GM19023 (cell line): ENCODE results near the gene HID1.
"Not testable (repeated sequence)": the region's sequence is repeated elsewhere in the genome, so short reads cannot be mapped to it uniquely, and the experiment has no call there.

Experiments
- ATAC-seq: cut with Tn5 transposase; IDR thresholded peaks from one replicate; pipeline ENCODE4 v1.9.1; 2021; ENCODE audit warnings: mild to moderate bottlenecking, moderate library complexity; ENCODE audit not compliant: unreplicated experiment

HID1 gene

DNA sequence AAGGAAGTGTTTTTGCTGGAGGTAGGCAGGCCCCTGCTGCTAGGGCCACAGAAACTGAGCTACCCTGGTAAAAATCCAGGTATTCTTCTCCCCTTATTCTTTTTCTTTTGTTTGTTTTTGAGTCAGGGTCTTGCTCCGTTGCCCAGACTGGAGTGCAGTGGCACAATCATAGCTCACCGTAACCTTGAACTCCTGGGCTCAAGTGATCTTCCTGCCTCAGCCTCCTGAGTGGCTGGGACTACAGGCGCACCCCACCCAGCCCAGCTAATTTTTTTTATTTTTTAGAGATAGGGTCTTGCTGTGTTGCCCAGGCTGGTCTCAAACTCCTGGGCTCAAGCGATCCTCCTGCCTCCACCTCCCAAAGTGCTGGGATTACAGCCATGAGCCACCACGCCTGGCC, 3.1 kb downstream of the HID1 start:
- not testable (repeated sequence) for ATAC-seq

DNA sequence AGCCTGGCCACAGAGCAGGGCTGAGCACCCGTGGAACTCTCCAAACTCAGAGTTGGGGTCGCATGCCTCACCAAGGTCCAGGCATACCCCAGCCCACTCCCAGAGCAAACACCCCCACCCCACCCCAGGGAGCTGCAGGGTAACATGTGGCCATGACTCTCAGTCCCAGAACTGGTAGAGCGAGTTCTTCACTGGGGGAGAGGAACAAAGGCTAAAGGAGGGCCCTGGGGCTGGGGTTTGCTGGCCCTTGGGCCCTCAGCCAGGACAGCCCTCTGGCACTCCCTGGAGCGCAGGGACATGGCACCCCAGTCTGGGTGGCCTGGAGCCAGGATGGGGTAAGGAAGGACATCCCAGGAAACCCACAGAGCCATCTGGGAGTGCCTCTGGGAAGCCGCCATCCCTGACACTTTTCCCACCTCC, 4.2 kb downstream of the HID1 start:
- ATAC-seq: no peak

DNA sequence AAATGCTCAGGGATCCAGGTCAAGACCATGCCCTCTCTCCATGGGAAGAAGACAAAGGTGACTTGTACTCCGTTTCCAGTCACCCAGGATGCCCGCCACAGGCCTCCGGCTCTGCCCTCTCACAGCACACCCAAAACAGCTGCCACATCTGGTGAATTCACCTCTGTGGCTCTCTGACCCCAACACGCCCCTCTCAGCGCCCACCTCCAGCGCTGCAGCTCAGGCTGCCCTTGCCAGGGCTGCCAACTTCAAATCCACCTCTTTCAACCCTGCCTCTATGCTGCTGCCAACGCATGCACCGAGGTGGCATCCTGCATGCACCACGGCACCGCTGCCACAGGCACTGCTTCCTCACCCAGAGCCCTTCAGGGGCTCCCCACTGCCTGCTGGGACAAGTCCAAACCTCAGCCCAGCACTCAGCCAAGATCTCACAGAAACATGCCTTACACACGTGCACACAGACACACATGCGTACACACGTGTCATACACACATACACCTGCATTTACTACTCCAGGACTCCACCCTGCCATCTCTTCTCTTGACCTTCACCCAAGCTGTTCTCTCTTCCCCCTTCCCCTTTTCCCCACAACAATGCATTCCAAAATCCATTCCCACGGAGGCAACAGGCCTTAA, 7.5 kb downstream of the HID1 start:
- ATAC-seq: no peak

DNA sequence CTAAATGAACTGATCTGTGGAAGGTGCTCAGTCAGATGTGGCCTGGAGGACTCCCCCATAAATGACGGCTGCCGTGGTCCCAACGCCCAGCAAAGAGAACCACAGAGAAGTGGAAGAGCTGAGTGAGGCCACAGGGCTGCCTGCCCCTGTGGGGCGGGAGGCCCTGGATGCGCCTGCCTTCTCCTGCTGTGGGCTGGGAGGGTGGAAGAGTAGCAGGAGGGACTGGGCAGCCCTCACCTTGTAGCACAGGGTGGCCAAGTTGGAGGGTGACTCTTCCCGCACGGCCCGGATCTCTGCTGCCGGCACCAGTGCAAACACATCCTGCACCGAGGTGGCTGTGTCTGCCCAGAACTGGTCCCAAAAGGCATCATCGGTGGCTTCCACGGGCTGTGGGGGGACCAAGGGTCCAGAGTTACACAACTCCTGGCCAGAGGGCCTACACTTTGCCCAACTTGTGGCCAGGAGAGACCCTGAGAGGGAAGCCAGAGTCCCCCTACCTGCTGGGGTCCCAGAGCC, 8.3 kb downstream of the HID1 start:
- no peak for ATAC-seq

DNA sequence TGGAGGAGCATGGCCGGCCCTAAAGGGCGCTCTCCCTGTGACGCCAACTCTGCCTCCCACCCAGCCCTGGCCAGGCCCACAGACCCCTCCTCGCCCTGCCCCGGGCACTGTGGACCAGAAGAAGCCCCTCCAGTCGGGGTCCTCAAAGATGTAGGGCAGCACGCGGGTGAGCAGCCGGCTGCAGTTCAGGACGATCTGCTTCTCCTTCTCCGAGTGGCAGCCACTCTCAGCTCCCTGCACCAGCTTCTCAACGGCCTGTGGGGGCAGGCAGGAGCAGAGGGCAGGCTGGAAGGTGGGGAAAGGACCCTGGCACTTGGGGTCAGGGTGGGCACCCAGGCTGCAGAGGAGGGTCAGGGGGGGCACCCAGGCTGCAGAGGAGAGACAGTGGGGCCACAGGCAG, 8.9 kb downstream of the HID1 start:
- no peak for ATAC-seq

DNA sequence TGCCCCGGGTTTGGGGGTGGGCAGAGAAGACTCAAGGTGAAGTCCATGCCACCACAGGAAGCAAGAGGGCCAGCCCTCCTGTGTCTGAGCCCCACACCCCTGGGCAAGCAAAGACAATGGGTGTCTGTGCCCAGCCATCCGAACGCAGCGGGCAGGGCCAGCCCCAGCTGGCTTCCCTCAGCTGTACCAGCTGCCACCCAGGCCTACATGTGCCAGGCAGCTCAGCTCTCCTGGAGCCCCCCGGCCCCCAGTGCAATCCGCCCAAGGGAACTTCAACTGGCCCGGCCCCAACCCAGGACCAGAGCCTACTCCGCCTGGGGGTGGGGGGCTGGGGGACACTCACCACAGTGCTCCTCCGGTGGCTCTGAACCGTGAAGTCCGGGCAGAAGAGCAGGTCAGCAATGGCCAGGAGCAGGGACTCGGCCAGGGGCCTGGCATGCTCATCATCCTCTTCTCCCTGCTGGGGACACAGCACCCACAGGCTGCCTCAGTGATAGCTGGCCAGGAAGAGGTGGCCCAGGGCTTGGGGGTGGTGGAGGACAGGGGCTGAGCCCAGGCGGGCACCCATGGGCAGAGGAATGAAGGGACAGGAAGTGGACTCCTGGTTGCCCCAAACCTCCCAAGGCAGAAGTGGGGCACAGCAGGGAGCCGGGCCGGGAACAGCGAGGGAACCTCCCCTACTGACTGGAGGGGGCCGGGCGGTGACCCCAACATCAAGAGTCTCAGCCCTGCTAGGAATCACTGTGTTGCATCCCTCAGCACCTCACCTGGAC, 9.8 kb downstream of the HID1 start:
- no peak for ATAC-seq

DNA sequence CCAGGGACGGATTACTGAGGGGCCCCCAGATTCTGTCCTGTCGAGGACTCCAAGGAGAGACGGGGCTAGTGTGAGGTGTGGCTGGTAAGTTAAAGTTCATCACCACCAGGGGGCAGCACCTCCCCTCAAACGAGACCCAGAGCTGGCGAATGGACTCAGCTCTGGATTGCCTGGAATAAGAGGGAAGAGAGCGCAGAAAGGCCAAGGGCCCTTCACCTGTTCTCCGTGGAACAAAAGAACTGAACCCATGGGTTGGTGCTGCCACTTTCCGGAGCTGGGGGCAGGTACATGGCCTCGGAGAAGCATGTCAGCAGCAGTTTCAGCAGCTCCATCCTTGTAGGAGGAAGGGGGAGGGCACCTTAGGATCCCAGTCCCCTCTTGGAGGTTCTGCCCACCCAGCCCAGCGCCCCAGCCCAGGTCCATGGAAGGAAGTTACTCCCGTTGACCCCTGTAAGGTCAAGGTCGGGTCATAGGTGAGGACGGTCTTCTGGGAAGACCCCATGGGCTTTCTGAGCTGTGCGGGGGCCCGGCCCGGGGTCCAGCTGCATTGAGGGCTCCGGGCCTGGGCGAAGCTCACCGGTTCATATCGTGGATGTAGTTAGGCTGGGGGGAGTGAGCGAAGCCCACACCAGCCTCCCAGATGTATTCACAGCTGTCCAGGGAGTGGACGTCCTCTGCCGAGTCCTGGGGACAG, 10.8 kb downstream of the HID1 start:
- ATAC-seq: no peak

DNA sequence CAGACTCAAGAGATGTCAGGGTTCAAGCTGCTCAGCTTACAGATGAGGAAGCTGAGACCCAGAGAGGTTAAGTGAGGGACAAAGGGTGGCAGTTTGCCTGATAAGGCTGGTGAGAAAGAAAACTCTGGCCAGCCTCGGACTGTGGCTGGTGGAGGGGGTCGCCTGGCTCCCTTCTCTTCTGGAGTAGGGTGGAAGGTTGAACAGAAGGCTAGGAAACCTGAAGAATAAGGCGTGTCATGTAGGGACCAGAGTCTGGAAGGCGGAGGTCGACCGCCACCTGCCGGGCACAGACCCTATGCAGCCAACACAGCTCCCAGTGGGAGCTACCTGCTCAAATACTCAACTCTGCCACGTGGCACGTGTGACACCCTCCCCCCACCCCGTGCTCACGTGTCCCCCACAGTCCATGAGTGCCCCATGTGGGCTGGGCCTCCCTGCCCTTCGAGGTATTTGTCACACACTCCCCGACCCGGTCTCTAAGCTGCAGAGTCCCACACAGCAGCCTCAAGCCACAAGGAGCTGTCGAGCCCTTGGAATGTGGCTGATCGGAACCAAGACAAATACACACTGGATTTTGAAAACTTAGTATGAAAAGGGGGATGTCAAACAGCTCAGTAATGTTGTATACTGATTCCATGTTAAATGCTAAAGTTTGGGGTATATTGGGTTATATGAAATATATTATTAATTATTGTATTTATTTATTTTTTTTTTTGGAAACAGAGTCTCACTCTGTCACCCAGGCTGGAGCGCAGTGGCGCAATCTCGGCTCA, 11.8 kb downstream of the HID1 start:
- ATAC-seq: no peak

DNA sequence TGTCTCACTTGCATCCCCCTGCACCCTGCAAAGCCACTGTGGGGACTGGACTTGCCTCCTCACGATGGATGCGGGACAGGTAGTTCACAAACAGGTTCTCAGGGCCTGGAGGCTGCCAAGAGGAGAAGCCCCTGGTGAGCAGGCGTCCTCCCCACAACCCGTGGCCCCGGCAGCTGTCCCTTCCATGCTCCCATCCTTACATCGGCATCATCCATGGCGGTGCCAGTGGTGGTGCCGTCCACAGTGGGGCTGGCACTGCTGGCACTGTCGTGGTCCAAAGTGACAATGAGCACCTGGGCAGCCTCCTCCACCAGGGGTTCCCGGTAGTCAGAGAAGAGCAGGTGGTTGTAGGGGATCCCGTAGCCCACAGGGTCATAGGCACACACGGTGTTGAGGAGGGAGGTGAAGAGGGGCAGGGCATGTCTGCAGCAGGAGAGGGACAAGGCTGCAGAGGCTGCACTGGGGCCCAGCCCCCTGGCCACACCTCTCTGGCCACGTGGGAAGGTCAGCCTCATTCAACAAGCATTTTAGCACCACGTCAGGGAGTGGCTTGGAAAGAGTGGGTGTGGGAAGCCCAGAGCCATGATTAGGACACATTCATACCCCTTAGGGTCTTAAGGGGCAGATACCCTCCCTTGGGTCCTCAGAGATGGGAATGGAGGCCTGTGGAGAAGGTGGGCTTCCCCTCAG, 12.6 kb downstream of the HID1 start:
- no peak for ATAC-seq

DNA sequence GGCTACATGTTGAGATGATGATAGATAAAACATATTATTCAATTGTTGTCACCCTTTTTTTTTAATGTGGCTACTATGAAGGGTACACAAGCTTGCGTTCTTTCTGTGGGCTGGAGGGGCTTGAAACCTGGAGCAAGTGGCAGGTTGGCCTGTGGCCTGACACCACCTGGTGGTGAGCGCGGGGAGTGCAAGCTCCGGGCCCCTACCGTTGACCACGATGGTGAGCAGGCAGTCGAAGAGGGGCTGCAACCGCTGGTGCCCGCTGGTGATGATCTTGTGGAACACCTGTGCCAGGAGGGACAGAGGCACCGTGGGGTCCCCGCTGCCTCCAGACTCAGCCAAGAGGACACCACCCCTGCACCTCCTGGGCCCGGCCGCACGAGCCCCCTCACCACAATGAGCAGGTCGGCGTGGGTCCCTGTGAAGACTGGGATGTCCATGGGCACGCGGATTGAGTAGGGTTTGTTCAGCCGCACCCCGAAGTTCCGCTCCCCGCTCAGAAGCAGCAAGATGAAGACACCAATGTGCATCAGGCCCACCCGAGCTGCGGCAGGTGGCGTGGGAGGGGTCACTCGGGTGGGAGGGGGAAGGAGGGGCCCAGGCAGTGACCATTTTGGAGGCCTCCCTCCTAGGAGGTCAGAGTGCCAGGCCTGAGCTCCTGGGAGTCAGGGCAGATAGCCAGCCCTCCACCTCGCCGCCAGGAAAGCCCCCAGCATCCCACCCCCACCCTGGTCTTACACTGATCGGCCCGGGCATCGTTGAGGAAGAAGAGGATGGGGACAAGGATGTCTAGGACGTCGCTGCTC, 14.4 kb downstream of the HID1 start:
- ATAC-seq: no peak

DNA sequence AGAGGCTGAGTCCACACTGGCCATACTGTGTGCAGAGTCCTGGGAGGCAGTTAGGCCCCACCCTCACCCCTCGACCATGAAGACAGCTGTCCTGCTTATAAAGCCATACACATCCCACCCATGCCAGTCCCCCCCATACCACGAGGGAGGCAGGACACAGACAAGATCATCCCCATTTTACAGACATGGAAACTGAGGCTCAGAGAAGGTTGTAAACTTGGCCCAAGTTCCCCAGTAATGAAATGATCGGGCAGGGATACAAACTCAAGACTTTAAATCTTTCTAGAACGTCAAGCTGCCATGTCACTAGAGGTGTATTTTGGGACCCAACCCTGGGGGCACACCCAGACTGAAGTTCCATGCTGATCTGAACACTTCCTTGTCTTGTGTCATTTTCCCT, 16.5 kb downstream of the HID1 start:
- no peak for ATAC-seq

DNA sequence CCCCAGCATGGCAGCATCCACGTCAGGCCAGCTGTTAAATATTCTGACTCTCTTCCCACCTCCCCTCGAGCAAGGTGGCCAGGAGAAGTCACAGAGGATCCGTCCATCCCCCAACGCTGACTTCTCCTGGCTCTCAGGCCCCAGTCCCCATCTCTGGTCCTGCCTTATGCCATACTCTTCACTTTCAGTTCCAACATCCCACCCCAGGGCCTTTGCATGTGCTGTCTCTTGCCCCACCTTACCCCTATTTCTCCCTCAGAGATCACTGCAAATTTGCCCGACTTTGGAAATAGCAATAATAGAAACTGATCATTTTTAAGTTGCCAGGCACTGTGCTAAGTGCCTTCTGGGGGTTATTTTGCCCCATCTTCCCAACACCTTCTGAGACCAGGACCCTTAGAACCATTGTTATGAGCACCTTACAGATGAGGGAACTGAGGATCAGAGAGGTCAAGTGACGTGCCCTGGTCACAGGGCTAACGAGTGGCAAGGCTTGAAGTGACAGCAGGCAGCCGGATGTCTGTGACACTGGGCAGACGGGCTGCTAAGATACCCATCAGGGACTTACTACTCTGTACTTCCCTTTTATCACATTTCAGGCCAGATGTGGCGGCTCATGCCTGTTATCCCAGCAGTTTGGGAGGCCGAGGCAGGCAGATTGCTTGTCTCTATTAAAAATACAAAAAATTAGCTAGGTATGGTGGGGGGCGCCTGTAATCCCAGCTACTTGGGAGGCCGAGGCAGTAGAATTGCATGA, 17.7 kb downstream of the HID1 start:
- ATAC-seq: no peak

DNA sequence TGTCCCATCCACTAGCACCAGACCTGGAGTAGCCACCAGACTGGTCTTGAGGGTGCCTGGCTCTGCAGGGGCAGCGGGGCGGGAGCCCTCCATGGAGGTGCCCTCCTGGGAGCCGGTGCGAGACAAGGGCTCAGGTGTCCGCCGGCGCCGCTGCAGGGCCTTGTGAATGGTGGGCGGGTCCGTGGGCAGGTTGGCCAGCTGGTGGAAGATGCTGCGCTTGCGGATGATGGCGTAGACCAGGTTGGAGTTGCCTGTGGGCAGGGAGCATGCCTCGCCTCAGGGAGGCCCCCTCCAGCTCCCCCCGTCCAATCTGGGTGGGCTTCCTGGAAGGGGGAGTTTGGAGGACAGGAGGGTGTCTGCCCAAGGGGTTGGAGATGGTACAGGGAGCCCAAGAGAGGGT, 18.4 kb downstream of the HID1 start:
- ATAC-seq: no peak

DNA sequence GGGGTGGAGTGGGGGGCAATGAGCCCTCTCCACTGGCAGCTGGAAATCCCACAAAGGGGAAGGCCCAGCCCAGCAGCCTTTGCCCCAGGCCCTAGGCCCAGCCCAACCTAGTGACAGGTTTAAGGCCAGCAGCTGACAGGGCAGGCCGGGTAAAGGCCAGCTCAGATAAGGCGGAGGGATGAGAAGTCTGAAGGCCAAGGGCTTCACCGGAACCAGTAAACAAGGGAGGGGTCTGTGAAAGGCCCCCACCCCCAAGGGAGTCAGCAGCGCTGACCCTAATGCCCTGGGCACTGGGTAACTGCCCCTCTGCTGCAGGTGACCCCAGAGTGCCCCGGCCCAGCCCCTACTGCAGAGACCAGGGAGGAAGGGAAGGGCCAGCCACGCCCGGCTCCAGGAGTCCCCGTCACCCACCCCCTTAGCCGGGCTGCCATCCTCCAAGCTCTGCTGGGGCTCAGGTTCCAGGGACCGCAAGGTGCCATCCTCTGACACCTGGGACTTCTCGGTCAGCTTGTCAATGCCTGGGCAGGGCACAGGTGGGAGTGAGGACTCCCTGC, 19.3 kb downstream of the HID1 start:
- no peak for ATAC-seq

DNA sequence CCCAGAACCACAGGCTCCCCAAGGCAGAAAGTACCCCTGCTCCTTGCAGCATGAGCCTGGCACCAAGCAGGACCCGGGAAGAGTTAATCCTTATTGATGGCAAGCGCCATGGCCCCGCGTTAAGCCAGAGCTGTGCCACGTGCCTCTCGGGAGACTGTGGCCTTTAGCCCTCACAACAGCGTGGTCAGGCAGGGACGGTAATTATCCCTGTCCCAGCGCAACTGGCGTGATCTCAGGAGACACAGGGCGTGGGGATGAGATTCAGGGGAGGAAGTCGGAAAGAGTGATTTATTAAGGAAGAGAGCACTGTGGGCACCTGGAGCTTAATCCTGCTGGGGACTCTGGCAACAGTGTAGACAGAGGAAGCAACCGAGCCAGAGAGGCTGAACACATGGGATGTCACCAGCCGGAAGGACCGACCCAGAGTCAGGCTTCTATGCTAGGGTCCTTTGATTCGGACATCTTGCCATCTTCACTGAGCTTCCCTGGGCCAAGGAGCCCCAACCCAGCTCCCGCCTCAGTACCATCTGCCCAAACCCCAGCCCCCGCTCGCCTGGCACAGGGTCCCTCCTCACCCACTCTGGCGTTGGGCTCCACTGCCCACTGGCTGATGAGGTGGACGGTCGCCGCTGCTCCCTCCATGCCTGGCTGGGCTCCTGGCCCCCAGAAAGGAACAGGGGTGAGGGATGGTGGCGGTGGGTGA, 20.0 kb downstream of the HID1 start:
- ATAC-seq: no peak

DNA sequence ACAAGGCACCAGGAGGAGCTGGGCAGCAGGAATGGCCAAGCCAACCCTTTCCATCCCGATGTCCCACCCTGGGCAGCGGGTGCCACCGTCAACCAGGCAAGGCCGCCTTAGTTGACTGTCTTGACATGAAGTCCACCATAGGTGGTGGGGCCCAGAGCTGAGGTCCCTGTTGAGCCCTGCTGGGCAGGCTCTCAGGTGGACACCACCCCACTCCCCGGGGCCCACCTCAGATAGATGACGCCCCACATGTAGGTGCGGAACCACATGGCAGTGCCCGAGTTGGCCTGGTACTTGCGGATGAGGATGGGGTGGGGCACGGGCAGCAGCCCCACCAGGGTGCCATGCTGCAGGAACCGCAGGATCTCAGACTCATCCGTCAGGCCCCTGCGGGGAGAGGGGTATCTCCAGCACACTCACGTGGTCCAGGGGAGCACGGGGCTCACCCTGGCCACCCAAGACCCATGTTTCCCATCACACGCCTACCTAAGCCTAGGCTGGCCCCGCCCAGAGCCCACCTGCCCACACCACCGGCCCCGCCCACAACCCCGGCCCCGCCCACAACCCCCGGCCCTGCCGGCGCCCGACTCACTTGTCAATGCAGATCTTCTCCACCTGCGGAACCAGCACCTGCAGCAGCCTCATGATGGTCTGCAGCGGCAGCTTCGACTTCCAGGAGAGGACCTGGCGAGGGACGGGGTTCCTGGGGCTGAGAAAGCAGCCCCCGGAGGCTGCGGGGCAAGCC, 20.7 kb downstream of the HID1 start:
- ATAC-seq: no peak

DNA sequence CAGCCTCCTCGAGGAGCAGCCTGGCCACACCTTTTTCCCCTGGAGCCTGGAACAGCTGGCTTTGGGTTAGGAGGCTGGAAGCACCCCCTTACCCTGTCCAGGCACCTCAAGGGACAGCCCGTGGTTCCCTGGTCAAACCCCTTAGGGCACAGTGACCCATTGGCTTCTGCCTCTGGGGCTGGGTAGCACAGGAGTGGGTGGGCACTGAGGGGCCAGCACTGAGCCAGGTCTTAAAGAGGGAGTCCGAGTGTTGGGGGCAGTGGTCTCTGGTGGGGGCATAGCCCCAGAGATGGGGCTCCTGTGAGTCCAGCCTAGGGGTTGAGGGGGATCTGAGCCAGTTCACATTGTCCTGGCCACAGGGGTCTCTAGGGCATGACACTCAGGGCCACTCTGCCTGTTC, 21.5 kb downstream of the HID1 start:
- ATAC-seq: no peak
